Liver (tissue), 3 donors: ENCODE results near the gene NTF3.

Experiments
- EGR1 ChIP-seq, 2 donors: IDR thresholded peaks; 2 replicates each; pipeline ENCODE4 v1.6.1; 2016 to 2018; ENCODE audit warnings: antibody characterized with exemption in 2 of 2, low read depth in 2 of 2
- FOXA1 ChIP-seq: IDR thresholded peaks from 2 replicates; pipeline ENCODE4 v1.6.1; 2016; ENCODE audit warnings: antibody characterized with exemption
- GABPA ChIP-seq, 2 donors: IDR thresholded peaks in 1 of 2; conservative IDR thresholded peaks in 1 of 2; 2 replicates each; pipeline ENCODE4 v1.6.1; 2016; ENCODE audit warnings: antibody characterized with exemption in 2 of 2, mild to moderate bottlenecking in 1 of 2, moderate library complexity in 1 of 2
- JUND ChIP-seq, 2 donors: IDR thresholded peaks; 2 replicates each; pipeline ENCODE4 v1.6.1; 2016; ENCODE audit warnings: antibody characterized with exemption in 2 of 2
- NR2F2 ChIP-seq: IDR thresholded peaks from 2 replicates; pipeline ENCODE4 v1.6.1; 2016; ENCODE audit warnings: antibody characterized with exemption
- RAD21 ChIP-seq, 2 donors: IDR thresholded peaks; 2 replicates each; pipeline ENCODE4 v1.6.1; 2016; ENCODE audit warnings: antibody characterized with exemption in 2 of 2, mild to moderate bottlenecking in 2 of 2
- SP1 ChIP-seq: IDR thresholded peaks from 2 replicates; pipeline ENCODE4 v1.6.1; 2018; ENCODE audit warnings: antibody characterized with exemption, mild to moderate bottlenecking
- TAF1 ChIP-seq: conservative IDR thresholded peaks from 2 replicates; pipeline ENCODE4 v1.6.1; 2016; ENCODE audit warnings: antibody characterized with exemption, mild to moderate bottlenecking
- YY1 ChIP-seq: IDR thresholded peaks from 2 replicates; pipeline ENCODE4 v1.6.1; 2016; ENCODE audit warnings: antibody characterized with exemption, mild to moderate bottlenecking
- TF ChIP-seq, protein P1 (sequence below): fragments of 150-350 bp; IDR thresholded peaks from 2 replicates; pipeline ENCODE4 v1.5.1; 2017; ENCODE audit warnings: improper control_type of control experiment, low read depth, low read length; ENCODE audit not compliant: missing input control
- TF ChIP-seq, protein P2 (sequence below): IDR thresholded peaks from 2 replicates; pipeline ENCODE4 v1.6.1; 2016; ENCODE audit warnings: antibody characterized with exemption
- TF ChIP-seq, protein P3 (sequence below): IDR thresholded peaks from 2 replicates; pipeline ENCODE4 v1.6.1; 2016; ENCODE audit warnings: antibody characterized with exemption, mild to moderate bottlenecking
- TF ChIP-seq, protein P4 (sequence below): IDR thresholded peaks from 2 replicates; pipeline ENCODE4 v1.6.1; 2016; ENCODE audit warnings: antibody characterized with exemption
- TF ChIP-seq, protein P5 (sequence below): IDR thresholded peaks from 2 replicates; pipeline ENCODE4 v1.6.1; 2016; ENCODE audit warnings: antibody characterized with exemption
- donor health status: healthy.
- donor health status: healthy.

DNA sequence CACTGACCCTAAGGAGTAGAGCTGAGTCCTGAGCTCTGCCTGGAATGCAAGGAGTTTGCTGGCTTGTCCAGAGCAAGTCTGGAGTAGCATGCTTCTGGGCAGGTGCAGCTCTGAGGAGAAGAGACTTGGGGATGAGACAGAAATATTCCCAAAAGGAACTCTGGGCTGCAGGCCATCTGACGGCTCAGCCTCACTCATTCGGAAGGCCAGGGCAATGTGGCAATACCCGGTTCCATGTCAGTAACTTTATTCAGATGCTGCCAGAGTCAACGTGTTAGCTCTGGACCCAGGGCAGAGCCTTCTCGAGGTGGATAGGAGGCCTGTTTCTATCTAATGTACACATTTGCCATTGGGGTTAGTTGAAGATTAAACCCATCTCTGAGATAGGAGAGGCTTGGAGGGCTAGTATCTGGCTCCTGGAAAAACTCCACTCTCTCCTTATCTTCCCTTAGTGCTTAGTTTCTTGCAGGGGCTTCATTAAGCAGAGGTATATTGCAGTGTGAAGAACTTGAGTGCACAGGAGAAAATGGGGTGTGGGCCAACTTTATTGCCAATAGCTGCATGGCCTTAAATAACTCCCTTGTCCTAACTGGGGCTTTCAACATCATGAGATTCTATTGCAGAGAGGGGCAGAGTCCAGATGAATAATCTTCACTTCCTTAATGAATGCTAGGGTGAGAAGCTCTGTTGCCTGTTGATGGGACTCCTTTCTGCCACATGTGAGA lies 65.6 kb downstream of the NTF3 start:
- TF ChIP-seq, protein P1, sequence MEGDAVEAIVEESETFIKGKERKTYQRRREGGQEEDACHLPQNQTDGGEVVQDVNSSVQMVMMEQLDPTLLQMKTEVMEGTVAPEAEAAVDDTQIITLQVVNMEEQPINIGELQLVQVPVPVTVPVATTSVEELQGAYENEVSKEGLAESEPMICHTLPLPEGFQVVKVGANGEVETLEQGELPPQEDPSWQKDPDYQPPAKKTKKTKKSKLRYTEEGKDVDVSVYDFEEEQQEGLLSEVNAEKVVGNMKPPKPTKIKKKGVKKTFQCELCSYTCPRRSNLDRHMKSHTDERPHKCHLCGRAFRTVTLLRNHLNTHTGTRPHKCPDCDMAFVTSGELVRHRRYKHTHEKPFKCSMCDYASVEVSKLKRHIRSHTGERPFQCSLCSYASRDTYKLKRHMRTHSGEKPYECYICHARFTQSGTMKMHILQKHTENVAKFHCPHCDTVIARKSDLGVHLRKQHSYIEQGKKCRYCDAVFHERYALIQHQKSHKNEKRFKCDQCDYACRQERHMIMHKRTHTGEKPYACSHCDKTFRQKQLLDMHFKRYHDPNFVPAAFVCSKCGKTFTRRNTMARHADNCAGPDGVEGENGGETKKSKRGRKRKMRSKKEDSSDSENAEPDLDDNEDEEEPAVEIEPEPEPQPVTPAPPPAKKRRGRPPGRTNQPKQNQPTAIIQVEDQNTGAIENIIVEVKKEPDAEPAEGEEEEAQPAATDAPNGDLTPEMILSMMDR, result no peak
- TF ChIP-seq, protein P2, sequence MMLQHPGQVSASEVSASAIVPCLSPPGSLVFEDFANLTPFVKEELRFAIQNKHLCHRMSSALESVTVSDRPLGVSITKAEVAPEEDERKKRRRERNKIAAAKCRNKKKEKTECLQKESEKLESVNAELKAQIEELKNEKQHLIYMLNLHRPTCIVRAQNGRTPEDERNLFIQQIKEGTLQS, result no peak
- TF ChIP-seq FOXA1 (no peak), RAD21 (IDR thresholded peaks at IDR 0.05) (peak in 1 of 2 donors; percentile 10), YY1 (peak; percentile 50), TAF1 (no peak), SP1 (peak; percentile 82), JUND (IDR thresholded peaks at IDR 0.05) (peak in 1 of 2 donors; percentile 36), GABPA (IDR thresholded peaks at IDR 0.05 in 1 of 2, conservative IDR thresholded peaks at IDR 0.05 in 1 of 2) (peak in 1 of 2 donors; percentile 32), EGR1 (IDR thresholded peaks at IDR 0.05; ENCODE audit: low read depth in 2 of 2) (no peak), NR2F2 (peak; percentile 15)
- TF ChIP-seq, protein P3, sequence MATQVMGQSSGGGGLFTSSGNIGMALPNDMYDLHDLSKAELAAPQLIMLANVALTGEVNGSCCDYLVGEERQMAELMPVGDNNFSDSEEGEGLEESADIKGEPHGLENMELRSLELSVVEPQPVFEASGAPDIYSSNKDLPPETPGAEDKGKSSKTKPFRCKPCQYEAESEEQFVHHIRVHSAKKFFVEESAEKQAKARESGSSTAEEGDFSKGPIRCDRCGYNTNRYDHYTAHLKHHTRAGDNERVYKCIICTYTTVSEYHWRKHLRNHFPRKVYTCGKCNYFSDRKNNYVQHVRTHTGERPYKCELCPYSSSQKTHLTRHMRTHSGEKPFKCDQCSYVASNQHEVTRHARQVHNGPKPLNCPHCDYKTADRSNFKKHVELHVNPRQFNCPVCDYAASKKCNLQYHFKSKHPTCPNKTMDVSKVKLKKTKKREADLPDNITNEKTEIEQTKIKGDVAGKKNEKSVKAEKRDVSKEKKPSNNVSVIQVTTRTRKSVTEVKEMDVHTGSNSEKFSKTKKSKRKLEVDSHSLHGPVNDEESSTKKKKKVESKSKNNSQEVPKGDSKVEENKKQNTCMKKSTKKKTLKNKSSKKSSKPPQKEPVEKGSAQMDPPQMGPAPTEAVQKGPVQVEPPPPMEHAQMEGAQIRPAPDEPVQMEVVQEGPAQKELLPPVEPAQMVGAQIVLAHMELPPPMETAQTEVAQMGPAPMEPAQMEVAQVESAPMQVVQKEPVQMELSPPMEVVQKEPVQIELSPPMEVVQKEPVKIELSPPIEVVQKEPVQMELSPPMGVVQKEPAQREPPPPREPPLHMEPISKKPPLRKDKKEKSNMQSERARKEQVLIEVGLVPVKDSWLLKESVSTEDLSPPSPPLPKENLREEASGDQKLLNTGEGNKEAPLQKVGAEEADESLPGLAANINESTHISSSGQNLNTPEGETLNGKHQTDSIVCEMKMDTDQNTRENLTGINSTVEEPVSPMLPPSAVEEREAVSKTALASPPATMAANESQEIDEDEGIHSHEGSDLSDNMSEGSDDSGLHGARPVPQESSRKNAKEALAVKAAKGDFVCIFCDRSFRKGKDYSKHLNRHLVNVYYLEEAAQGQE, result no peak
- TF ChIP-seq, protein P4, sequence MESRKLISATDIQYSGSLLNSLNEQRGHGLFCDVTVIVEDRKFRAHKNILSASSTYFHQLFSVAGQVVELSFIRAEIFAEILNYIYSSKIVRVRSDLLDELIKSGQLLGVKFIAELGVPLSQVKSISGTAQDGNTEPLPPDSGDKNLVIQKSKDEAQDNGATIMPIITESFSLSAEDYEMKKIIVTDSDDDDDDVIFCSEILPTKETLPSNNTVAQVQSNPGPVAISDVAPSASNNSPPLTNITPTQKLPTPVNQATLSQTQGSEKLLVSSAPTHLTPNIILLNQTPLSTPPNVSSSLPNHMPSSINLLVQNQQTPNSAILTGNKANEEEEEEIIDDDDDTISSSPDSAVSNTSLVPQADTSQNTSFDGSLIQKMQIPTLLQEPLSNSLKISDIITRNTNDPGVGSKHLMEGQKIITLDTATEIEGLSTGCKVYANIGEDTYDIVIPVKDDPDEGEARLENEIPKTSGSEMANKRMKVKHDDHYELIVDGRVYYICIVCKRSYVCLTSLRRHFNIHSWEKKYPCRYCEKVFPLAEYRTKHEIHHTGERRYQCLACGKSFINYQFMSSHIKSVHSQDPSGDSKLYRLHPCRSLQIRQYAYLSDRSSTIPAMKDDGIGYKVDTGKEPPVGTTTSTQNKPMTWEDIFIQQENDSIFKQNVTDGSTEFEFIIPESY, result peak; percentile 43
- TF ChIP-seq, protein P5, sequence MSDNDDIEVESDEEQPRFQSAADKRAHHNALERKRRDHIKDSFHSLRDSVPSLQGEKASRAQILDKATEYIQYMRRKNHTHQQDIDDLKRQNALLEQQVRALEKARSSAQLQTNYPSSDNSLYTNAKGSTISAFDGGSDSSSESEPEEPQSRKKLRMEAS, result peak; percentile 65
